Ovary (tissue), 3 donors: ENCODE data around the gene CORO1C.

Experiments used
- EP300 ChIP-seq: sonication (generic); formaldehyde crosslinking; IDR thresholded peaks from one replicate; pipeline ENCODE4 v1.6.1; 2017; ENCODE audit warnings: antibody characterized with exemption
- POLR2A ChIP-seq: fragments of 450-650 bp; IDR thresholded peaks from one replicate; pipeline ENCODE4 v1.6.1; 2017; ENCODE audit warnings: antibody characterized with exemption, mild to moderate bottlenecking, moderate library complexity
- TF ChIP-seq, protein P1 (sequence below), 3 donors: fragments of 450-650 bp in 2 of 3; fragments of 200-600 bp in 1 of 3; IDR thresholded peaks; one replicate each; pipeline versions ENCODE4 v1.5.1 to v1.8.0; 2016 to 2022; ENCODE audit warnings: antibody characterized with exemption in 3 of 3, mild to moderate bottlenecking in 1 of 3
- donor health status: DM: no; HTN: no; CAD: no.

- TF ChIP-seq EP300 (no peak), POLR2A (no peak)
- TF ChIP-seq, protein P1, sequence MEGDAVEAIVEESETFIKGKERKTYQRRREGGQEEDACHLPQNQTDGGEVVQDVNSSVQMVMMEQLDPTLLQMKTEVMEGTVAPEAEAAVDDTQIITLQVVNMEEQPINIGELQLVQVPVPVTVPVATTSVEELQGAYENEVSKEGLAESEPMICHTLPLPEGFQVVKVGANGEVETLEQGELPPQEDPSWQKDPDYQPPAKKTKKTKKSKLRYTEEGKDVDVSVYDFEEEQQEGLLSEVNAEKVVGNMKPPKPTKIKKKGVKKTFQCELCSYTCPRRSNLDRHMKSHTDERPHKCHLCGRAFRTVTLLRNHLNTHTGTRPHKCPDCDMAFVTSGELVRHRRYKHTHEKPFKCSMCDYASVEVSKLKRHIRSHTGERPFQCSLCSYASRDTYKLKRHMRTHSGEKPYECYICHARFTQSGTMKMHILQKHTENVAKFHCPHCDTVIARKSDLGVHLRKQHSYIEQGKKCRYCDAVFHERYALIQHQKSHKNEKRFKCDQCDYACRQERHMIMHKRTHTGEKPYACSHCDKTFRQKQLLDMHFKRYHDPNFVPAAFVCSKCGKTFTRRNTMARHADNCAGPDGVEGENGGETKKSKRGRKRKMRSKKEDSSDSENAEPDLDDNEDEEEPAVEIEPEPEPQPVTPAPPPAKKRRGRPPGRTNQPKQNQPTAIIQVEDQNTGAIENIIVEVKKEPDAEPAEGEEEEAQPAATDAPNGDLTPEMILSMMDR (IDR thresholded peaks at IDR 0.05), result no peak
Observed at GRCh38 chr12:108711489-108712164, 19.7 kb downstream of the CORO1C start.
